GM19328 (cell line): ENCODE data around the gene CTSW.

Experiments used
- ATAC-seq: cut with Tn5 transposase; IDR thresholded peaks from one replicate; pipeline ENCODE4 v1.9.1; 2021; ENCODE audit warnings: mild to moderate bottlenecking, moderate library complexity; ENCODE audit not compliant: unreplicated experiment

Gene CTSW

GRCh38 chr11:65865550-65866172, 14.0 kb upstream of the CTSW start:
- no peak for ATAC-seq

DNA sequence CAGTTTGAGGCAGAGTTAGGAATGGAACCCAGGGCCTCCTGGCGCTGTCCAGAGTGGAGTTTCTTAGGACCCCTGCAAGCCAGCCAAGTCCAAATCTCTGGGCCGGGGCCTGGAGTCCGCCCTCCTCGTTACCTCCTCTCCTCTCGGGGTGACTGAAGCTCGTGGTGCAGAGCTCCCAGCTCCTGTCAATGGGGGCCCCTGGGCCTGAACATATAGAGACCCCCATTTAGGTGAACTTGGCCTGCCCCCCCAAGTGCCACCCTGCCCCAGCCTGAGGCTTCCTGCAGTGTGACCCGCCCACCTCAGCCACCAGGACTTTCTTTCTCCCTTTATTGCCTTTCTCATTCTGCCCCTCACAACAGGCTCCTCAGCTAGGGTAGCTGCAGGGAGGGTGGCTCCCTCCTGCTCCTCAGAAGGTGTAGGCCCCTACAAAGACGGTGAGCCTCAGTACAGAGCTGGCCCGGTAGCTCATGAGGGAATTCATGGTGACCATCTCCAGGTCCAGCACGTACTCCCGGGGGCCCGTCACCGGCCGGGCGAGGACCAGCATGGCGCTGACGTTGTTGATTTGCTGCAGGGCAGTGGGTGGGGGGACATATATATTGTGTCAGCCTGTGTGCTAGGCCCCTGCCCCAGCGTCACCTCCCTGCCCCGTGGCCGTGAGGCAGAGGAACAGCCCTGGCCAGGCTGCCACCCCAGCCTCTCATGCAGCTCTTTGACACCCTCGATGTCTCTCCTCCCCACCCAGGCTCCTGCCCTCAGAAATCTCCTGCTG, 12.9 kb upstream of the CTSW start:
- no peak for ATAC-seq

DNA sequence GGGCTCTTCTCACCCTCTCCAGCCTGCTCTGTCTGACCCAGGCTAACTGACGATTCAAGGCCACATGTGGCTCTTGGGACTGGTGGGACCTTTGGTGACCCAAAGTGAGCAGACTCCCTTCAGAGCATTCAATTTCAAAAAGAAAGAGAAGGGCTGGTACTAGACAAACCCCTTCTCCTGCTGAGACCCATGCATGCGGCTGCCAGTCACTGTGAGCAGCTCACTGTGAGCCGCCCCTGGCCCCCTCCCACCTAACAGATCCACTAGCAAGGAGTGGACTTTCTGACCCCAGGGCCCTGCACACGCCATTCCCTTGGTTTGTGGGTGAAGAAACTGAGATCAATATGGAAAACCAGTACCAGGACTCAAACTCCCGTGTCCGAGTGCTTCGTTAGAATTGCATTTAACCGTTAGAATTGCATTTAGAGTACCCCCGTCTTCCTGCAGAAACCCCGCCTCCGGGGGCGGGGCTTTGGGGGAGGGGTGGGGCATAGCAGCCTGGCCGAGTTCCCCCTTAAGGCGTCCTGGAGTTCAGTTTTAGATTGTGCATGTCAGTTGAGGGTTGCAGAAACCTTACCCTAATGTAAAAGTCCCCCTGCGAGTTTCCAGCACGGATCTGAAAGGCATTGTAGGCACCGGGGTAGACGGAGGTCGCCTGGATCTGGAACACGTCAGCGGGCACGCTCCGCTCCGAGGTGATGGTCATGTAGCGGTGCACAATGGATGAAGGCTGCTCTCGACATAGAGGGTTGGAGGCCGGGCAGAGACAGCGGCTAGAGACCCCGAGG, 12.2 kb upstream of the CTSW start:
- ATAC-seq = no peak

DNA sequence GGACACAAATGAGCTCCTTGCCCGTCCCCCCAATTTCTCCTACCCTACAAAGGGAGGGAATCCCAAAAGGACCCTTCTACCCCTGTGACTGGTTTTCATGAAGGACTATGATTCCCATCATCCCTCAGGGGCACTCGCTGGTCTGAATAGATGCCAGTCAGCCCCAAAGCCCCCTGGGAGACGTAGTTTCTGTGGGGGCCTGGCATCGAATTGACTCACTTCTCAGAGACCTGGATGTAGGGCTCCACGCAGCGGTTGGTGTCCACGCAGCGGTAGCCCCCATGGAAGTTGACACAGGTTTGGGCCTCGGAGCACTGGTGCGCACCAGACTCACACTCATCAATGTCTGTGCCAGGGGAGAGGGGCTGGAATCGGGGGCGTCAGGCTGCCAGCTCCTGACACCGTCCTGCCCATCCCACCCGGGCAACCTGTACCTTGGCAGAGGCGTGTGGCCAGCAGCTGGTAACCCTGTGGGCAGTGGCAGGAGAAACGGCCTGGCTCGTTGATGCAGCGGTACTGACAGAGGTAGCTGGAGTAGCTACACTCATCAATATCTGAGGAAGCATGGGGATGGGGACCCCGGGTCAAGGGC, 11.5 kb upstream of the CTSW start:
- ATAC-seq = no peak

- no peak for ATAC-seq
These were observed 10.7 kb upstream of the CTSW start for GRCh38 chr11:65868907-65869306.

- no peak for ATAC-seq
These were observed 9.9 kb upstream of the CTSW start for GRCh38 chr11:65869643-65870306.

DNA sequence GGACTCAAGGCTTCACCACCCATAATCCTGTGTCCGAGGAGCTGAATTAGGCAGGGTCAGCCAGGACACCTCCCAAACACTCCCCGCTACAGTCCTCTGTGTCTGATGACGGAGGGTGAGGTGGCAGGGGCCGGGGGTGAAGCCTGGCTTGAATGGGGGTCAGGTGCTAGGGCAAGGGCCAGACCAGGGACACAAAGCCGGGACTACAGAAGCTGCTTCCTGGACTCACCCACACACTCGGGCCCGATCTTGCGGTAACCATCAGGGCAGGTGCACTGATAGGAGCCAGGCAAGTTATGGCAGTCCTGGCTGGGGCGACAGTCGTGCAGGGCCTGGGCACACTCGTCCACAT, 9.4 kb upstream of the CTSW start:
- no peak for ATAC-seq

GRCh38 chr11:65870706-65871681, 8.6 kb upstream of the CTSW start:
- no peak for ATAC-seq

GRCh38 chr11:65871811-65872548, 7.7 kb upstream of the CTSW start:
- no peak for ATAC-seq

- no peak for ATAC-seq
These were observed 6.9 kb upstream of the CTSW start, which contains the start of gene EFEMP2 for GRCh38 chr11:65872586-65873317. Gene EFEMP2 (minus strand): TSS chr11:65872800. CDS start chr11:65872354, 446 bp downstream.

GRCh38 chr11:65873318-65874156, 6.1 kb upstream of the CTSW start:
- peak; percentile 81 for ATAC-seq

DNA sequence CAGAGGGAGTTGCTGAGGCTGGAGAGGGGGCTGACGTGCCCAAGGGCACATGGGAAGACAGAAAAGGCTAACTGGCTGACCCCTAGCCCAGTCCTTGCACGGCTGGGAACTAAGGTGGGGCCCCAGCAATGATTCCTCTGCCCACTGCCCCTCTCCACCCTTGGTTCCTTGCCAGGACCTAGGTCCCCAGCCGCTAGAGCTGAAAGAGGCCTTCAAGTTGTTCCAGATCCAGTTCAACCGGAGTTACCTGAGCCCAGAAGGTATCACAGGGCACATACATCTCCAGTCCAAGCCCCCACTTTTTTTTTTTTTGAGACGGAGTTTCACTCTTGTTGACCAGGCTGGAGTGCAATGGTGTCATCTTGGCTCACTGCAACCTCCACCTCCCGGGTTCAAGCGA, 390 bp downstream of the CTSW start:
- no peak for ATAC-seq

DNA sequence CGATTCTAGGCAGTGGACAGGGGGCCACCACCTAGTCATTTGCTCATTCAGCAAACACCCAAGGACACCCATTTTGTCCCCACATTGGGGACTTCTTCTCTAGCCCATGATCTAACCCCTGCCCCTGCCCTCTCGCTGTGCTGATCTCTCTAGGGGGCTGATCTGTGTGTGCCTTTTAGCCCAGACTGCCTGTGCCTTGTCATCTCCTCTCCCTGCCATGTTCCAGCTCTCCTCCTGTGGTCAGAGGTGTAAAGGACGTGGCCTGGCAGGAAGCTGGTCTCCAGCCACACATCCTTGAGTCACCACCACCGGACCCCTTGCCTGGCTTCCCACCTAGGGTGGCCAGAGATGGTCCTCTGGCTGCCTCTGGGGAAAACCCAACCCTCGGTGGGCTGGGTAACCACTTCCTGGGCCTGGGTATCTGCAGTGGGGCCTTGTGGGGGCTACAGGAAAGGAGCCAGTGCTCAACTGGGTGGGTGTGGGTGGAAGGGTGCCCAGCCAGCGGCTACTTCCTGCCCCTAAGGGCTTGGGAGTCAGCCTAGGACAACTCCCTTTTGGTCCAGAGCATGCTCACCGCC, 1.3 kb downstream of the CTSW start:
- ATAC-seq = no peak

- ATAC-seq = no peak
These were observed 2.8 kb downstream of the CTSW start for GRCh38 chr11:65882120-65883057.

GRCh38 chr11:65883058-65883761, 3.6 kb downstream of the CTSW start:
- ATAC-seq = no peak
